ENCODE results near the gene NIP7.

Gene NIP7

DNA sequence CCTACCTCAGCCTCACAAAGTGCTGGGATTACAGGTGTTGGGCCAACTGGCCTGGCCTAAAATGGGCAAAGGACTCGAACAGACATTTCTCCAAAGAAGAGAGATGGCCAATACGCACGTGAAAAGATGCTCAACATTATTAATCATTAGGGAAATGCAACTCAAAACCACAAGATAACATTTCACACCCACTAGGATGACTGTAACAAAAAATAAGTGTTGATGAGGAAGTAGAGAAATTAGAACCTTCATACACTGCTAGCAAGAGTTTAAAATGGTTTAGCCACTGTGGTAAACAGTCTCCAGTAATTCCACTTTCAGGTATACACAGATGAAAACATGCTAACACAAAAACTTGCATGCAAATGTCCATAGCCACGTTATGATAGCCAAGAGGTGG lies 6.4 kb downstream of the NIP7 start:
- no peak for TF ChIP-seq FOXP2 (optimal IDR thresholded peaks at IDR 0.05; ENCODE audit: borderline replicate concordance, extremely low read depth, extremely low read length, insufficient read depth)
- no peak for TF ChIP-seq TAF1 (IDR thresholded peaks at IDR 0.05; ENCODE audit: borderline replicate concordance, insufficient read depth, low read length)
- TF ChIP-seq REST (IDR thresholded peaks at IDR 0.05; ENCODE audit: insufficient read depth in 1 of 2, low read depth in 2 of 2, low read length in 2 of 2) = no peak
- no peak for TF ChIP-seq POLR2AphosphoS5 (IDR thresholded peaks at IDR 0.05; ENCODE audit: low read depth, low read length)
- TF ChIP-seq SIN3A (IDR thresholded peaks at IDR 0.05; ENCODE audit: borderline replicate concordance, insufficient read depth, low read length) = no peak

GRCh38 chr16:69346683-69347082 lies 7.1 kb downstream of the NIP7 start:
- TF ChIP-seq POLR2AphosphoS5 (IDR thresholded peaks at IDR 0.05; ENCODE audit: low read depth, low read length) = no peak
- TF ChIP-seq FOXP2 (optimal IDR thresholded peaks at IDR 0.05; ENCODE audit: borderline replicate concordance, extremely low read depth, extremely low read length, insufficient read depth) = no peak

DNA sequence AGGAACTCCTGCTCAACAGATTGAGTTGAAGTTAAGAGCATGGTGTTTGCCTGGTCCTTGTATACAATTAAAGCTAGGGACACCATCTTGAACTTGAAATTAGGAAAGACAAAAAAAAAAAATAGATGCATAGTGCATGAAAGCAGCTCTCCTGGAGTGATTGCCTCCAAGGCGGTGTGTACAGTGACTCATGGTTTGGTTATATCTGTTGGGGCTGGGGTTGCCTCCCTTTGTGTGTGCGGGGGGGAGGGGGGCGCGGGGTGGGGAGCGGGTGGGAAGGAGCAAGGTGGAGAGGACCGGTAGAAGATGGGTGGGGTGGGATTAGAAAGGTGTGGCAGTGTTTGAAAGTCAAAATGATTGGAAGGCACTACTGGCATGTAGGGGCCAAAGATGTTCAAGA lies 8.7 kb downstream of the NIP7 start:
- TF ChIP-seq TAF1 (IDR thresholded peaks at IDR 0.05; ENCODE audit: borderline replicate concordance, insufficient read depth, low read length) (no peak), SIN3A (IDR thresholded peaks at IDR 0.05; ENCODE audit: borderline replicate concordance, insufficient read depth, low read length) (no peak), REST (IDR thresholded peaks at IDR 0.05; ENCODE audit: insufficient read depth in 1 of 2, low read depth in 2 of 2, low read length in 2 of 2) (no peak), POLR2AphosphoS5 (IDR thresholded peaks at IDR 0.05; ENCODE audit: low read depth, low read length) (no peak), FOXP2 (optimal IDR thresholded peaks at IDR 0.05; ENCODE audit: borderline replicate concordance, extremely low read depth, extremely low read length, insufficient read depth) (no peak)

DNA sequence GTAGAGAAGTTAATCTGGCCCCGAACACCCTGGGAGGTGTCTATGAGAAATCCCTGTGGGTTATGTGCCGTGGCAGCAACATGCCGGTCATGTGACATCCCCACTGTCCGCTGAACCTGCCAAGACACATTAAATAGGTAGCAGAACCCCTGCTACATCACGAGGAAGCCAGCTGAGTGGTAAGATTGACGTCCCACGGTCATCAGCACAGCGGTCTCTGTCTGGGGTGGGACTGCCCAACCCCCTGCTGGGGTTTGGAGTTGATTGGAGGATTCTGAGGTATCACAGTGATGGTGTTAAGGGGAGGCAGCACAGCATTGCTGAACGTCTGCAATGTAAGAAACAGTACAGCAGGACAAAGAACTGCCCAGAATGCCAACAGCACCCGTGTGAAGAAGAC lies 10.0 kb downstream of the NIP7 start:
- TF ChIP-seq TAF1 (IDR thresholded peaks at IDR 0.05; ENCODE audit: borderline replicate concordance, insufficient read depth, low read length) (no peak), POLR2AphosphoS5 (IDR thresholded peaks at IDR 0.05; ENCODE audit: low read depth, low read length) (no peak), SIN3A (IDR thresholded peaks at IDR 0.05; ENCODE audit: borderline replicate concordance, insufficient read depth, low read length) (no peak), FOXP2 (optimal IDR thresholded peaks at IDR 0.05; ENCODE audit: borderline replicate concordance, extremely low read depth, extremely low read length, insufficient read depth) (no peak), REST (IDR thresholded peaks at IDR 0.05; ENCODE audit: insufficient read depth in 1 of 2, low read depth in 2 of 2, low read length in 2 of 2) (no peak)

DNA sequence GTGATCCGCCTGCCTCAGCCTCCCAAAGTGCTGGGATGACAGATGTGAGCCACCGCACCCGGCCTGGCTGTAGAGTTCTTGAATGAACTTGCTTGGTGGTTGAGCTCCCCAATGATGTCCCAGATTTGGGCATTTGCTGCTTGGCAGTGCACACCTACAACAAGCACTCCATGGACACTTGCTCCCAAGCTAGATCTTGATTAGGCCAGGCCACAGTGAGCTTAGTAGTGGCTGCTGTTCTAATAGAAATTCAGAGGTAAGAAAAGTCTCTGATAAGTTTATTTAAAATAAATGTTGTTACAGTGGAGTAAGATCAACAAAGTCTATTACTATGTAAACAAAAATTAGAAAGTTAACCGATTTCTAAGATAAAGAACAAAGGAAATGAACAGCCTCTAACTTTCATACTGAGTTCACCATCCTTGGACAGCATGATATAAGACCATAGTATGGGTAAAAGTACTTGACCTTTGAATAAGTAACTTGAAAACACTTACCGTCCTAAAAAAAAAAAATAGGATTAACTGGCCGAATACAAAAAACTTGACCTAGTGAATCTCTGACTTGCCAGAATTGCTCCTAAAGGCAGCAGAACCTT lies 11.1 kb downstream of the NIP7 start:
- TF ChIP-seq TAF1 (IDR thresholded peaks at IDR 0.05; ENCODE audit: borderline replicate concordance, insufficient read depth, low read length) (no peak), REST (IDR thresholded peaks at IDR 0.05; ENCODE audit: insufficient read depth in 1 of 2, low read depth in 2 of 2, low read length in 2 of 2) (no peak)

Measured in PFSK-1 (cell line).